Heart right ventricle (tissue), 16 donors: ENCODE measurements around the gene NCKAP5. TPM values are rescaled to one million over a fixed set of nuclear protein-coding genes. Genes with fewer than 3 reads are reported as not detected.

Experiments
- ATAC-seq, 8 donors: fragments of 200-7000 bp; cut with Tn5 transposase; one replicate each; pipeline ENCODE4 v1.9.1; 2020; ENCODE audit warnings: mild to moderate bottlenecking in 8 of 8, moderate library complexity in 8 of 8, moderate number of reproducible peaks in 1 of 8
- DNase-seq, 2 donors: peaks; one replicate each; pipeline ENCODE4 v3.0.0-alpha.2; 2020
- H3K27ac ChIP-seq, 10 donors: fragments of 200-600 bp; sonication (generic) in 2 of 10; one replicate each; pipeline versions ENCODE4 v1.5.0 to v1.8.0; 2020 to 2022; ENCODE audit warnings: mild to moderate bottlenecking in 3 of 10
- H3K27me3 ChIP-seq, 7 donors: fragments of 200-600 bp; one replicate each; pipeline ENCODE4 v1.8.0; 2021 to 2022; ENCODE audit warnings: mild to moderate bottlenecking in 2 of 7
- H3K36me3 ChIP-seq, 9 donors: fragments of 200-600 bp; sonication (generic) in 1 of 9; one replicate each; pipeline versions ENCODE4 v1.5.0 to v1.8.0; 2020 to 2022; ENCODE audit warnings: mild to moderate bottlenecking in 2 of 9
- H3K4me1 ChIP-seq, 9 donors: fragments of 200-600 bp; sonication (generic) in 1 of 9; one replicate each; pipeline versions ENCODE4 v1.5.0 to v1.8.0; 2020 to 2022; ENCODE audit warnings: mild to moderate bottlenecking in 4 of 9
- H3K4me3 ChIP-seq, 10 donors: fragments of 200-600 bp; sonication (generic) in 2 of 10; one replicate each; pipeline versions ENCODE4 v1.5.0 to v1.8.0; 2020 to 2022; ENCODE audit warnings: mild to moderate bottlenecking in 7 of 10, moderate library complexity in 2 of 10
- H3K9me3 ChIP-seq, 11 donors: fragments of 200-600 bp in 10 of 11; sonication (generic) in 2 of 11; one replicate each; pipeline versions ENCODE4 v1.5.0 to v1.8.0; 2013 to 2022; ENCODE audit warnings: mild to moderate bottlenecking in 2 of 11, control low read depth in 1 of 11, moderate library complexity in 1 of 11
- WGBS, 2 donors: extraction: QIAGEN DNeasy Blood & Tissue Kit; methylation state at CpG; one replicate each; pipeline ENCODE4 v1.1.7; 2013; ENCODE audit warnings: inconsistent platforms in 1 of 2; 5-methylcytosine and 5-hydroxymethylcytosine counted together
- intact Hi-C, 10 donors: fragments of 100-400 bp; cut with DNase I; formaldehyde crosslinking; loops; one replicate each; pipeline versions ENCODE4 v1.11.1 to v1.14.2; 2022
- polyA plus RNA-seq, 2 donors: library from polyadenylated mRNA; stranded (reverse); fragments of 200-250 nt; gene quantifications; one replicate each; pipeline ENCODE4 v1.2.3, GENCODE V29; 2013
- total RNA-seq, 10 donors: library from RNA; stranded (reverse); fragmentation: NEBNext Ultra II Directional in 3 of 10; extraction: Animal tissue kit (Norgen Biotek cat#: 25700) in 3 of 10; gene quantifications; one replicate each; pipeline versions ENCODE4 v1.2.1 to v1.2.4, GENCODE V29; 2021 to 2023
- TF ChIP-seq, protein P1 (sequence below), 9 donors: fragments of 200-600 bp; sonication (generic) in 2 of 9; IDR thresholded peaks; one replicate each; pipeline versions ENCODE4 v1.5.0 to v1.8.0; 2021 to 2022; ENCODE audit warnings: antibody characterized with exemption in 9 of 9, mild to moderate bottlenecking in 5 of 9, moderate library complexity in 1 of 9
- donor health status: Arrhythmogenic right ventricular cardiomyopathy.
- donor health status: ischemic (EF 13 %, LVEDD 7.1; RV severe dilation, severe dysfunction).
- donor health status: healthy with polysubstance abuse.
- donor health status: DM: no; HTN: yes; CAD: no.
- donor health status: DM: no; HTN: no; CAD: no.
- donor health status: ischemic (EF 25% LVEDD 6.9; RV normal size, moderate dysfunction).
- donor health status: ischemic (EF 25% LVEDD 5.7; RV mildly dilated, moderate dysfunction).
- donor health status: healthy.
- donor health status: DM: yes; HTN: yes; CAD: no.
- donor health status: Ischemic cardiomyopathy.
- donor health status: ischemic (EF 35%, LVEDD 5.7; RV mildly dilated, moderate dysfunction).
- donor health status: nonischemic (EF 11% LVEDD 7.7; RV severe dilation, severe dysfunction).
- donor health status: DM: yes; HTN: yes; CAD: no.
- donor health status: PGD.
- donor health status: ischemic (EF 29% LVEDD 5.4; RV normal size, mild dysfunction).
- donor health status: nonischemic (EF 23%, LVEDD 6.1; RV moderate dilation, normal function).

NCKAP5 gene
- total and polyA plus RNA-seq, 12 donors: 0.57 to 11.7 (median 6.2) TPM

- intact Hi-C loops: no loop called here
- no peak overlapping the region for H3K27ac ChIP-seq
- no peak overlapping the region for H3K4me3 ChIP-seq
- DNase-seq (no peak), ATAC-seq (no peak)
- no peaks in the 10 kb centered on the region for H3K9me3 ChIP-seq
- WGBS, 2 donors: 58 to 68% methylated on average over 7 of the region's 7 CpGs
- TF ChIP-seq, protein P1, sequence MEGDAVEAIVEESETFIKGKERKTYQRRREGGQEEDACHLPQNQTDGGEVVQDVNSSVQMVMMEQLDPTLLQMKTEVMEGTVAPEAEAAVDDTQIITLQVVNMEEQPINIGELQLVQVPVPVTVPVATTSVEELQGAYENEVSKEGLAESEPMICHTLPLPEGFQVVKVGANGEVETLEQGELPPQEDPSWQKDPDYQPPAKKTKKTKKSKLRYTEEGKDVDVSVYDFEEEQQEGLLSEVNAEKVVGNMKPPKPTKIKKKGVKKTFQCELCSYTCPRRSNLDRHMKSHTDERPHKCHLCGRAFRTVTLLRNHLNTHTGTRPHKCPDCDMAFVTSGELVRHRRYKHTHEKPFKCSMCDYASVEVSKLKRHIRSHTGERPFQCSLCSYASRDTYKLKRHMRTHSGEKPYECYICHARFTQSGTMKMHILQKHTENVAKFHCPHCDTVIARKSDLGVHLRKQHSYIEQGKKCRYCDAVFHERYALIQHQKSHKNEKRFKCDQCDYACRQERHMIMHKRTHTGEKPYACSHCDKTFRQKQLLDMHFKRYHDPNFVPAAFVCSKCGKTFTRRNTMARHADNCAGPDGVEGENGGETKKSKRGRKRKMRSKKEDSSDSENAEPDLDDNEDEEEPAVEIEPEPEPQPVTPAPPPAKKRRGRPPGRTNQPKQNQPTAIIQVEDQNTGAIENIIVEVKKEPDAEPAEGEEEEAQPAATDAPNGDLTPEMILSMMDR (IDR thresholded peaks at IDR 0.05): no peak
- H3K27me3 ChIP-seq: no peaks in the 10 kb centered on the region
- H3K4me1 ChIP-seq: no peaks in the 10 kb centered on the region
- H3K36me3 ChIP-seq: no peaks in the 10 kb centered on the region
These were observed 189.2 kb downstream of the NCKAP5 start for GRCh38 chr2:133378928-133379549.

DNA sequence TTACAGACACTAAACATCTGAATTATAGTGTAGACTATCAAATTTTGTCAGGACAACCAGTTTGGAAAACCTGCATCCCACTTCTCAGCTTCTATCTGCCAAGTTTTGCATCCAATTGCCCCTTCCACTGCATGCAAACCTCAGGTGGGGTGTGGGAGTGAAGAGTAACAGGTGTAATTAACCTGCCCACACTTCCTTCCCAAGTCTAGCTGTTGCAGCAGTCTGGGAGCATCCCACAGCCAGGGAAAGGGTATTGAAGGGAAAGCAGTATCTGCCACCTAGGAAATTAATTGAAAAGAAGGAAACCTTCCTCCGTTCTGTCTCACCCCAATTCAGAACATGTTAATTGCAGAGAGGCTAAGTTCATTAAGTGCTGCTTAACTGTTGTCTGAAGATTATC lies 189.9 kb downstream of the NCKAP5 start:
- H3K4me3 ChIP-seq: no peak overlapping the region
- 38 to 94% methylated on average over 1 of the region's 1 CpG for WGBS, 2 donors
- no peaks in the 10 kb centered on the region for H3K9me3 ChIP-seq
- no peak for DNase-seq
- no peak overlapping the region for H3K27ac ChIP-seq
- H3K36me3 ChIP-seq: no peaks in the 10 kb centered on the region
- intact Hi-C loops: no loop called here
- no peak for ATAC-seq
- no peaks in the 10 kb centered on the region for H3K4me1 ChIP-seq
- H3K27me3 ChIP-seq: no peaks in the 10 kb centered on the region
- TF ChIP-seq, protein P1 (IDR thresholded peaks at IDR 0.05): no peak

DNA sequence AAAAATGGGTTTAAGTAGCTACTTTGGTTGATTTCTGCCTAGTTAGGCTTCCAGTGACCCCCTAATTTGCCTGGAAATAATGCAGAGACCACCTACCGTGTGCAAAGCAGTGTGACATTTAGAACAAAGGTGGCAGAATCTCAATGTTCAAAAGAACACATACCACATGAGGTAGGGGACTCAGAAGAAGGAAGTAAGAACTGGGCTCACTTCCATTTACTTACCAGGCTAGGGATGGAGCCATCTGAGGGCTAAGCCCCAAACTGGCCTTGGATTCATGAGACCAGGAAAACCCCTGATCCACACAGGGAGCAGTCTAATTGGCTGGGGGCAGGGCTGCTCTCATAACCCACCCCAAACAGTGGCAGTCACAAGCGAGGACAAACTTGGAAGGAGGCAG lies 190.7 kb downstream of the NCKAP5 start:
- Histone ChIP-seq H3K27me3 (no peaks in the 10 kb centered on the region), H3K36me3 (no peaks in the 10 kb centered on the region), H3K4me1 (no peaks in the 10 kb centered on the region), H3K4me3 (no peak overlapping the region), H3K9me3 (no peaks in the 10 kb centered on the region), H3K27ac (no peak overlapping the region)
- TF ChIP-seq, protein P1 (IDR thresholded peaks at IDR 0.05): no peak
- ATAC-seq: no peak
- DNase-seq: no peak
- 62 to 65% methylated on average over 2 of the region's 2 CpGs for WGBS, 2 donors
- intact Hi-C loops: no loop called here

- TF ChIP-seq, protein P1 (IDR thresholded peaks at IDR 0.05): no peak
- no peak overlapping the region for H3K27ac ChIP-seq
- no peak overlapping the region for H3K4me3 ChIP-seq
- no peaks in the 10 kb centered on the region for H3K4me1 ChIP-seq
- DNase-seq (no peak), ATAC-seq (no peak)
- intact Hi-C loops: no loop called here
- H3K9me3 ChIP-seq: no peaks in the 10 kb centered on the region
- H3K27me3 ChIP-seq: no peaks in the 10 kb centered on the region
- no peaks in the 10 kb centered on the region for H3K36me3 ChIP-seq
These were observed 191.2 kb downstream of the NCKAP5 start for GRCh38 chr2:133377021-133377481.
